ENCODE data around the gene FGF12.
"Not testable (repeated sequence)": the region's sequence is repeated elsewhere in the genome, so short reads cannot be mapped to it uniquely, and the experiment has no call there.

The FGF12 gene

GRCh38 chr3:192577271-192577670 is 150.1 kb downstream of the FGF12 start:
- no peak for DNase-seq

GRCh38 chr3:192576704-192577103 is 150.6 kb downstream of the FGF12 start:
- DNase-seq = not testable (repeated sequence)

- no peak for DNase-seq
These were observed 151.3 kb downstream of the FGF12 start for GRCh38 chr3:192575879-192576506.

GRCh38 chr3:192573240-192573639 is 154.1 kb downstream of the FGF12 start:
- DNase-seq = no peak

GRCh38 chr3:192570821-192571791 is 156.2 kb downstream of the FGF12 start:
- DNase-seq = peak in 1 of 2 experiments; percentile 76

- DNase-seq = no peak
These were observed 157.0 kb downstream of the FGF12 start for GRCh38 chr3:192570315-192570714.

GRCh38 chr3:192566706-192567290 is 160.5 kb downstream of the FGF12 start:
- peak; percentile 22 to 75 for DNase-seq

GRCh38 chr3:192564611-192565010 is 162.7 kb downstream of the FGF12 start:
- no peak for DNase-seq

GRCh38 chr3:192563417-192563816 is 163.9 kb downstream of the FGF12 start:
- no peak for DNase-seq

- no peak for DNase-seq
These were observed 173.6 kb downstream of the FGF12 start for GRCh38 chr3:192553707-192554106.

- DNase-seq = no peak
These were observed 177.0 kb downstream of the FGF12 start for GRCh38 chr3:192550356-192550755.

- no peak for DNase-seq
These were observed 182.0 kb downstream of the FGF12 start for GRCh38 chr3:192545333-192545732.

GRCh38 chr3:192543163-192543562 is 184.2 kb downstream of the FGF12 start:
- DNase-seq = no peak

GRCh38 chr3:192516820-192517219 is 210.5 kb downstream of the FGF12 start:
- DNase-seq = no peak

GRCh38 chr3:192515664-192516045 is 211.7 kb downstream of the FGF12 start:
- no peak for DNase-seq

GRCh38 chr3:192514754-192515663 is 212.3 kb downstream of the FGF12 start:
- no peak for DNase-seq

- no peak for DNase-seq
These were observed 213.1 kb downstream of the FGF12 start for GRCh38 chr3:192514081-192514753.

- no peak for DNase-seq
These were observed 221.6 kb downstream of the FGF12 start for GRCh38 chr3:192505731-192506130.

GRCh38 chr3:192501401-192501800 is 225.9 kb downstream of the FGF12 start:
- DNase-seq = no peak

GRCh38 chr3:192496905-192497587 is 230.3 kb downstream of the FGF12 start:
- DNase-seq = no peak

GRCh38 chr3:192494174-192494573 is 233.2 kb downstream of the FGF12 start:
- DNase-seq = no peak
